H9 (cell line): ENCODE data around the gene ACER1. TPM values are rescaled to one million over a fixed set of nuclear protein-coding genes. Genes with fewer than 3 reads are reported as not detected.
A peak's percentile ranks its signal among the peaks of the same experiment; 100 is the strongest.

Source experiments
- DNase-seq: peaks from one replicate; pipeline ENCODE4 v3.0.0-alpha.2; 2017
- H2AFZ ChIP-seq: one replicate; pipeline ENCODE4 v1.6.1; 2013; ENCODE audit warnings: mild to moderate bottlenecking, low read length, control low read depth, moderate library complexity
- H2AK5ac ChIP-seq: 2 replicates; pipeline ENCODE4 v1.6.1; 2013; ENCODE audit warnings: low read length, control low read depth, mixed read lengths; ENCODE audit not compliant: insufficient read length
- H2BK120ac ChIP-seq: one replicate; pipeline ENCODE4 v1.6.1; 2013; ENCODE audit warnings: low read depth, mild to moderate bottlenecking, low read length, control low read depth, inconsistent platforms; ENCODE audit not compliant: poor library complexity, severe bottlenecking
- H2BK12ac ChIP-seq: 2 replicates; pipeline ENCODE4 v1.6.1; 2013; ENCODE audit warnings: low read length, control low read depth, mixed read lengths, low read depth; ENCODE audit not compliant: insufficient read length
- H2BK15ac ChIP-seq: 2 replicates; pipeline ENCODE4 v1.6.1; 2013; ENCODE audit warnings: low read depth, low read length, control low read depth
- H2BK20ac ChIP-seq: one replicate; pipeline ENCODE4 v1.6.1; 2013; ENCODE audit warnings: low read depth, mild to moderate bottlenecking, low read length, control low read depth, inconsistent platforms; ENCODE audit not compliant: poor library complexity, severe bottlenecking
- H2BK5ac ChIP-seq: 2 replicates; pipeline ENCODE4 v1.6.1; 2013; ENCODE audit warnings: low read length, control low read depth, mixed read lengths; ENCODE audit not compliant: insufficient read length
- H3K14ac ChIP-seq: 2 replicates; pipeline ENCODE4 v1.6.1; 2013; ENCODE audit warnings: low read length, control low read depth; ENCODE audit not compliant: insufficient read depth
- H3K18ac ChIP-seq: 2 replicates; pipeline ENCODE4 v1.6.1; 2013; ENCODE audit warnings: low read depth, mild to moderate bottlenecking, mixed read lengths, low read length, control low read depth; ENCODE audit not compliant: insufficient read length
- H3K23ac ChIP-seq: 2 replicates; pipeline ENCODE4 v1.6.1; 2013; ENCODE audit warnings: low read length, control low read depth, mixed read lengths, low read depth; ENCODE audit not compliant: insufficient read length
- H3K23me2 ChIP-seq: 2 replicates; pipeline ENCODE4 v1.6.1; 2013; ENCODE audit warnings: low read depth, mild to moderate bottlenecking, mixed read lengths, low read length, control low read depth; ENCODE audit not compliant: insufficient read length, poor library complexity, severe bottlenecking
- H3K27ac ChIP-seq: 2 replicates; pipeline ENCODE4 v1.5.1; 2013; ENCODE audit warnings: low read length, control low read depth, mixed read lengths, low read depth; ENCODE audit not compliant: insufficient read length
- H3K27me3 ChIP-seq: 2 replicates; pipeline ENCODE4 v1.6.1; 2013; ENCODE audit warnings: low read length, control low read depth, inconsistent platforms; ENCODE audit not compliant: insufficient read depth
- H3K4ac ChIP-seq: 2 replicates; pipeline ENCODE4 v1.6.1; 2013; ENCODE audit warnings: low read depth, mild to moderate bottlenecking, control low read depth, inconsistent platforms, low read length, moderate library complexity
- H3K4me1 ChIP-seq: 2 replicates; pipeline ENCODE4 v1.6.1; 2013; ENCODE audit warnings: low read length, control low read depth, inconsistent platforms; ENCODE audit not compliant: insufficient read depth
- H3K4me2 ChIP-seq: 2 replicates; pipeline ENCODE4 v1.6.1; 2013; ENCODE audit warnings: low read length, control low read depth, mixed read lengths; ENCODE audit not compliant: insufficient read length, insufficient read depth
- H3K56ac ChIP-seq: 2 replicates; pipeline ENCODE4 v1.6.1; 2013; ENCODE audit warnings: low read depth, mild to moderate bottlenecking, mixed read lengths, low read length, control low read depth; ENCODE audit not compliant: insufficient read length
- H3K79me1 ChIP-seq: 2 replicates; pipeline ENCODE4 v1.6.1; 2013; ENCODE audit warnings: low read depth, mild to moderate bottlenecking, moderate library complexity, low read length, control low read depth, inconsistent platforms; ENCODE audit not compliant: insufficient read depth, poor library complexity, severe bottlenecking
- H3K79me2 ChIP-seq: 2 replicates; pipeline ENCODE4 v1.6.1; 2013; ENCODE audit warnings: low read length, control low read depth, inconsistent platforms; ENCODE audit not compliant: insufficient read depth
- H3K9ac ChIP-seq: 2 replicates; pipeline ENCODE4 v1.6.1; 2013; ENCODE audit warnings: low read length, control low read depth, mixed read lengths; ENCODE audit not compliant: insufficient read length; ENCODE audit errors: extremely low read depth
- H3K9me3 ChIP-seq: one replicate; pipeline ENCODE4 v1.6.1; 2013; ENCODE audit warnings: low read depth, low read length, inconsistent platforms; ENCODE audit not compliant: control insufficient read depth
- H3T11ph ChIP-seq: one replicate; pipeline ENCODE4 v1.6.1; 2013; ENCODE audit warnings: mild to moderate bottlenecking, low read length, control low read depth, inconsistent platforms
- H4K20me1 ChIP-seq: one replicate; pipeline ENCODE4 v1.6.1; 2013; ENCODE audit not compliant: control insufficient read depth, insufficient read length, insufficient read depth
- H4K5ac ChIP-seq: 2 replicates; pipeline ENCODE4 v1.6.1; 2013; ENCODE audit warnings: low read depth, mild to moderate bottlenecking, mixed read lengths, low read length, control low read depth; ENCODE audit not compliant: insufficient read length
- H4K8ac ChIP-seq: replicated peaks from 2 replicates; pipeline ENCODE4 v1.6.1; 2013; ENCODE audit warnings: low read length, control low read depth, mixed read lengths, low read depth; ENCODE audit not compliant: insufficient read length
- H4K91ac ChIP-seq: 2 replicates; pipeline ENCODE4 v1.6.1; 2013; ENCODE audit warnings: low read depth, mild to moderate bottlenecking, moderate library complexity, mixed read lengths, low read length, control low read depth; ENCODE audit not compliant: insufficient read length
- H3K27ac Mint-ChIP-seq, 3 experiments: 2 replicates in 2 of 3; 3 replicates in 1 of 3; pipeline ENCODE4 v1.8.0; 2020 to 2021; ENCODE audit warnings: mixed read lengths in 3 of 3, mild to moderate bottlenecking in 1 of 3, moderate library complexity in 1 of 3
- H3K27me3 Mint-ChIP-seq: 2 replicates; pipeline ENCODE4 v1.8.0; 2021; ENCODE audit warnings: low read depth, mild to moderate bottlenecking, moderate library complexity, mixed read lengths
- H3K36me3 Mint-ChIP-seq, 3 experiments: 2 replicates in 2 of 3; 3 replicates in 1 of 3; pipeline ENCODE4 v1.8.0; 2020 to 2021; ENCODE audit warnings: low read depth in 3 of 3, mixed read lengths in 3 of 3; ENCODE audit not compliant: insufficient read depth in 1 of 3
- H3K4me1 Mint-ChIP-seq, 2 experiments: 2 replicates each; pipeline ENCODE4 v1.8.0; 2020; ENCODE audit warnings: mixed read lengths in 2 of 2
- H3K4me3 Mint-ChIP-seq, 2 experiments: 2 replicates in 1 of 2; 3 replicates in 1 of 2; pipeline ENCODE4 v1.8.0; 2020 to 2021; ENCODE audit warnings: mild to moderate bottlenecking in 2 of 2, mixed read lengths in 2 of 2, moderate library complexity in 1 of 2
- H3K9me3 Mint-ChIP-seq, 2 experiments: 2 replicates in 1 of 2; 3 replicates in 1 of 2; pipeline ENCODE4 v1.8.0; 2020; ENCODE audit warnings: mild to moderate bottlenecking in 2 of 2, mixed read lengths in 2 of 2, moderate library complexity in 1 of 2
- CTCF ChIP-seq: fragments of 200-600 bp; sonication (generic); conservative IDR thresholded peaks from 3 replicates; pipeline ENCODE4 v1.8.0; 2021; ENCODE audit warnings: antibody characterized with exemption, mild to moderate bottlenecking
- WGBS: extraction: QIAGEN DNeasy Blood & Tissue Kit; methylation state at CpG from one replicate; pipeline ENCODE4 v1.1.7; 2013; ENCODE audit warnings: missing lambda C conversion rate, low lambda C conversion rate, mixed read lengths; ENCODE audit not compliant: insufficient read length; ENCODE audit errors: extremely low coverage; 5-methylcytosine and 5-hydroxymethylcytosine counted together
- total RNA-seq: library from RNA; stranded (reverse); gene quantifications from 2 replicates; pipeline ENCODE4 v1.2.1, GENCODE V29; 2021

Gene ACER1
- total RNA-seq, 1 experiment from 2014 or later, result not detected

- Histone ChIP-seq H2BK20ac (no peak overlapping the region), H3K9me3 (no peaks in the 10 kb centered on the region), H3K23me2 (no peaks in the 10 kb centered on the region), H3K9ac (no peak overlapping the region), H4K5ac (no peak overlapping the region), H3K27me3 (no peaks in the 10 kb centered on the region), H2AK5ac (no peak overlapping the region), H4K91ac (no peak overlapping the region), H2BK5ac (no peak overlapping the region), H4K20me1 (no peaks in the 10 kb centered on the region), H3K79me1 (peaks cover 21% of the 10 kb centered on the region), H2BK12ac (no peak overlapping the region), H3K27ac (no peak overlapping the region), H3K79me2 (peaks cover 48% of the 10 kb centered on the region; the same call in 1 of the 2 replicates), H3K18ac (no peak overlapping the region), H2BK120ac (no peak overlapping the region), H3K4me2 (no peak overlapping the region), H3K4me1 (peaks cover 12% of the 10 kb centered on the region; the same call in 1 of the 2 replicates), H4K8ac (no peak overlapping the region), H3K4ac (no peak overlapping the region), H3T11ph (no peak overlapping the region), H3K23ac (no peak overlapping the region), H2BK15ac (no peak overlapping the region), H3K56ac (no peak overlapping the region), H2AFZ (no peak overlapping the region), H3K14ac (no peak overlapping the region; the same call in 1 of the 2 replicates)
- TF ChIP-seq CTCF, result no peak
- H3K27me3 Mint-ChIP-seq, result no peaks in the 10 kb centered on the region
- peak overlapping the region; percentile 84 to 95 (median 95); a peak in 6 of 7 replicates for H3K27ac Mint-ChIP-seq
- no peak for DNase-seq
- no CpG with 5 or more reads among the region's 22 CpGs for WGBS
- peaks cover 62 to 72% of the 10 kb centered on the region in 2 experiments for H3K4me1 Mint-ChIP-seq
- H3K36me3 Mint-ChIP-seq, result peaks cover 17 to 46% (median 40%) of the 10 kb centered on the region in 3 experiments; a peak in 6 of 7 replicates
- H3K4me3 Mint-ChIP-seq, result peak overlapping the region in 1 of 2 experiments; percentile 28; a peak in 2 of 5 replicates
- H3K9me3 Mint-ChIP-seq, result no peaks in the 10 kb centered on the region
These were observed 60.4 kb downstream of the ACER1 start for GRCh38 chr19:6272913-6273600.
